Raji (cell line): ENCODE measurements around the gene SNAPC1.

Experiments
- POLR2A ChIP-seq: IDR thresholded peaks from 2 replicates; pipeline ENCODE4 v1.6.1; 2011; ENCODE audit warnings: low read depth, low read length, control low read depth; ENCODE audit not compliant: insufficient read depth

The SNAPC1 gene

DNA sequence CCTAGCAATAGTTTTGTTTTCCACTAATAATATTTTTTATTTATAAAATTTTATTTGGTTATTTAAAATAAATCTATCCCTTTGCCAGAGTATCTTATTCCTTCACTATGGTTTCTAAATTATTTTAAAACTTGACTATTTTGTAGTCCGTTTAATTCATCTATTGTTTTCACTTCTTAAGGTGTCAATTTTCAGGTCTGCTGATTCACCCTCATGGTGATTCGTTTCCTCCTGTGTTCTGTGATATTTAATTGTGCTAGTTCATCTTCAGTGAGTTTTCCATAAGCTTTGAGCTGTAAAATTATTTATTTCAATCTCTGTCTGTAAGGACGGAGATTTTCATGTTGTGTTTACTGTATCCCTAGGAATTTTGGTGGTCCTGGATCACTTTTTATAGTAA is 70.6 kb downstream of the SNAPC1 start:
- TF ChIP-seq POLR2A, result no peak

GRCh38 chr14:61836184-61836583 is 74.0 kb downstream of the SNAPC1 start:
- no peak for TF ChIP-seq POLR2A

DNA sequence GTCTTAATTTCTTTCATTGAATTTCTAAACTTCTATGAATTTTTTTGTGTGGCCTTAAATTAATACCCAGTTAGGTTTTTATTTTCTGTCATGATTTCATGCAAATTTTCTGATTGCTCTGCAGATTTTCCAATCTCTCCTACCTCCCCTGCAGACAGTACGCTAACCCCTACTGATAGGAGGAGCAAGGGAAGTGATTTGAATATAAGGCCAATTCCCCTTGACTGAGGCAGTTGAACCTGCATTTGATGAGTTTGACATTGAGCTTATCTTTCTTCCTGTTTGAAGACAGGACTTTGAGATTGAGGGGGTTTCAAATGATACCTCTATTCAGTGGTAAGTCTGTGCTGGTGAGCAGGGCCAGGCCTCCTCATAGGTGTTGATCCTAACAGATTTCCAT is 74.6 kb downstream of the SNAPC1 start:
- no peak for TF ChIP-seq POLR2A

GRCh38 chr14:61837336-61838229 is 75.4 kb downstream of the SNAPC1 start:
- no peak for TF ChIP-seq POLR2A

- TF ChIP-seq POLR2A, result no peak
Observed at GRCh38 chr14:61838661-61839245, 76.5 kb downstream of the SNAPC1 start.

DNA sequence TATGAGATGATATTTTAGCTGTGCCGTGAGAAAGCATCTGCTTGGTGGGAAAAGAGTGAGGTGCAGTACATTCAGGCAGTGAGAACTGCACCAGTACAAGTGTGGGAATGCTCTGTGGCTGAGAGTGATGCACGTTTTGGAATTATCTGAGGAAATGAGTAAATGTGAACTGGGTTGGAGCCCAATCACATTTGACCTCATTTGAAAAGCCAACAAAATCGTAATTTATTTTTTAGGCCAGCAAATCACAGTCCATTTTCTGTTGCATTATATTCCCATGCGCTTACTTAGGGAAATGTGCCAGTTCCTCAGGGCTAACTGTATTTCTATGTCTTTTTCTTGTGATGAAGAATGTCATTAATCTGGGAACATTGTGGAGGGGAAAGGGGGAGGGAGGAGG is 77.3 kb downstream of the SNAPC1 start:
- TF ChIP-seq POLR2A, result no peak

GRCh38 chr14:61841145-61841544 is 78.9 kb downstream of the SNAPC1 start:
- no peak for TF ChIP-seq POLR2A
